ENCODE results near the gene G2E3. TPM values are rescaled to one million over a fixed set of nuclear protein-coding genes. Genes with fewer than 3 reads are reported as not detected.

Gene G2E3
- total and polyA plus RNA-seq, 2 of the 13 experiments (the other 11 are each of a cell fraction or from before 2014, with no cell fraction given): 22.8 to 63.0 TPM

- TF ChIP-seq ZNF781 (CRISPR knock-in tag; IDR thresholded peaks at IDR 0.05; ENCODE audit: borderline replicate concordance, not compliant biosample characterization) (no peak), EZH2 (conservative IDR thresholded peaks at IDR 0.05; ENCODE audit: low read depth, low read length) (no peak), RFX5 (IDR thresholded peaks at IDR 0.05; ENCODE audit: low read depth, low read length) (peak; percentile 74), JUN (CRISPR knock-in tag; IDR thresholded peaks at IDR 0.05) (peak; percentile 95), HNF4G (IDR thresholded peaks at IDR 0.05; ENCODE audit: borderline replicate concordance, low read depth, low read length) (peak; percentile 35; the same call in 1 of the 2 replicates), HNF4G (CRISPR knock-in tag; IDR thresholded peaks at IDR 0.05; ENCODE audit: borderline replicate concordance, low read depth) (peak; percentile 55), ZNF251 (CRISPR knock-in tag; IDR thresholded peaks at IDR 0.05) (peak; percentile 68; the same call in 1 of the 2 replicates), ZNF775 (CRISPR knock-in tag; IDR thresholded peaks at IDR 0.05; ENCODE audit: borderline replicate concordance) (peak; percentile 98), PCBP2 (optimal IDR thresholded peaks at IDR 0.05; ENCODE audit: low read depth, low read length, poor library complexity, severe bottlenecking) (no peak), ZKSCAN5 (CRISPR knock-in tag; IDR thresholded peaks at IDR 0.05) (no peak), ATRX (CRISPR knock-in tag; IDR thresholded peaks at IDR 0.05; ENCODE audit: borderline replicate concordance) (peak; percentile 52; the same call in 1 of the 2 replicates), SOX5 (CRISPR knock-in tag; IDR thresholded peaks at IDR 0.05; ENCODE audit: borderline replicate concordance) (peak; percentile 78), CSRNP1 (CRISPR knock-in tag; IDR thresholded peaks at IDR 0.05) (peak; percentile 99), ZNF124 (CRISPR knock-in tag; IDR thresholded peaks at IDR 0.05) (no peak), SIN3A (IDR thresholded peaks at IDR 0.05; ENCODE audit: borderline replicate concordance, low read depth, low read length) (peak; percentile 96), SMAD9 (CRISPR knock-in tag; IDR thresholded peaks at IDR 0.05) (peak; percentile 98; the same call in 1 of the 2 replicates), MAFK (conservative IDR thresholded peaks at IDR 0.05 in 1 of 2, IDR thresholded peaks at IDR 0.05 in 1 of 2; ENCODE audit: low read length in 2 of 2) (peak in 1 of 2 experiments; percentile 23; a peak in 1 of 4 replicates), ZNF605 (CRISPR knock-in tag; IDR thresholded peaks at IDR 0.05) (peak; percentile 100), ZNF292 (CRISPR knock-in tag; IDR thresholded peaks at IDR 0.05; ENCODE audit: borderline replicate concordance, low read depth) (peak; percentile 99)
- TF ChIP-seq, protein P1, sequence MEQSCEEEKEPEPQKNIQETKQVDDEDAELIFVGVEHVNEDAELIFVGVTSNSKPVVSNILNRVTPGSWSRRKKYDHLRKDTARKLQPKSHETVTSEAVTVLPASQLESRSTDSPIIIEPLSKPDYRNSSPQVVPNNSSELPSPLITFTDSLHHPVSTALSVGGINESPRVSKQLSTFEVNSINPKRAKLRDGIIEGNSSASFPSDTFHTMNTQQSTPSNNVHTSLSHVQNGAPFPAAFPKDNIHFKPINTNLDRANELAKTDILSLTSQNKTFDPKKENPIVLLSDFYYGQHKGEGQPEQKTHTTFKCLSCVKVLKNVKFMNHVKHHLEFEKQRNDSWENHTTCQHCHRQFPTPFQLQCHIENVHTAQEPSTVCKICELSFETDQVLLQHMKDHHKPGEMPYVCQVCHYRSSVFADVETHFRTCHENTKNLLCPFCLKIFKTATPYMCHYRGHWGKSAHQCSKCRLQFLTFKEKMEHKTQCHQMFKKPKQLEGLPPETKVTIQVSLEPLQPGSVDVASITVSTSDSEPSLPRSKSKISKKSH (CRISPR knock-in tag; IDR thresholded peaks at IDR 0.05; ENCODE audit: borderline replicate concordance): peak; percentile 100
- TF ChIP-seq, protein P2, sequence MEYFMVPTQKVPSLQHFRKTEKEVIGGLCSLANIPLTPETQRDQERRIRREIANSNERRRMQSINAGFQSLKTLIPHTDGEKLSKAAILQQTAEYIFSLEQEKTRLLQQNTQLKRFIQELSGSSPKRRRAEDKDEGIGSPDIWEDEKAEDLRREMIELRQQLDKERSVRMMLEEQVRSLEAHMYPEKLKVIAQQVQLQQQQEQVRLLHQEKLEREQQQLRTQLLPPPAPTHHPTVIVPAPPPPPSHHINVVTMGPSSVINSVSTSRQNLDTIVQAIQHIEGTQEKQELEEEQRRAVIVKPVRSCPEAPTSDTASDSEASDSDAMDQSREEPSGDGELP (IDR thresholded peaks at IDR 0.05; ENCODE audit: borderline replicate concordance, low read depth): peak; percentile 79; the same call in 1 of the 2 replicates
- TF ChIP-seq, protein P3, sequence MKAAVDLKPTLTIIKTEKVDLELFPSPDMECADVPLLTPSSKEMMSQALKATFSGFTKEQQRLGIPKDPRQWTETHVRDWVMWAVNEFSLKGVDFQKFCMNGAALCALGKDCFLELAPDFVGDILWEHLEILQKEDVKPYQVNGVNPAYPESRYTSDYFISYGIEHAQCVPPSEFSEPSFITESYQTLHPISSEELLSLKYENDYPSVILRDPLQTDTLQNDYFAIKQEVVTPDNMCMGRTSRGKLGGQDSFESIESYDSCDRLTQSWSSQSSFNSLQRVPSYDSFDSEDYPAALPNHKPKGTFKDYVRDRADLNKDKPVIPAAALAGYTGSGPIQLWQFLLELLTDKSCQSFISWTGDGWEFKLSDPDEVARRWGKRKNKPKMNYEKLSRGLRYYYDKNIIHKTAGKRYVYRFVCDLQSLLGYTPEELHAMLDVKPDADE (CRISPR knock-in tag; IDR thresholded peaks at IDR 0.05): no peak; the same call in 1 of the 2 replicates
Observed at GRCh38 chr14:30621940-30622830, 63.2 kb downstream of the G2E3 start, which contains the start of gene SCFD1 (continued).
